Measurements from ENCODE around the gene EEF1AKMT4.

DNA sequence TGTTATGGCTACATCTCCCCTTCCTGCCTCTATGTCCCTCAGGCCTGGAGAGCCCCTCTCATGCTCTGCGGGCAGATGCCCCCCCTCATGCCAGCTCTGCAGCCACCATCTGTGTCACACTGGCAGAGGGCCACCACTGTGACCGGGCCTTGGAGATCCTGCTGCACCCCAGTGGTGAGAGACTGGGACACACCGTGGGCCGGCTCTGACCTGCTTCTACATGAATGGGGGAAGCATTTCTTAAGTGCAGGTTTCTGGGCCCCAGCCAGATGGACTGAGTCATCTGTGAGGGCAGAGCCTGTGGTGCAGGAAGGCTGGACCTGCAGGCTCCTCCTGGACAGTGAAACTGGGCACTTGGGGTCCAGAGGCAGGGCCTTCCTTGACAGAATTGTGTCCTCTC lies 15.2 kb upstream of the EEF1AKMT4 start:
- TF ChIP-seq CTCF (conservative IDR thresholded peaks at IDR 0.05; ENCODE audit: low read depth, low read length) (no peak), EZH2 (IDR thresholded peaks at IDR 0.05; ENCODE audit: borderline replicate concordance, low read depth, low read length, poor library complexity, severe bottlenecking) (no peak)
